Right lobe of liver (tissue), 6 donors: Measurements from ENCODE around the gene HSD17B4. TPM values are rescaled to one million over a fixed set of nuclear protein-coding genes. Genes with fewer than 3 reads are reported as not detected.
"Not testable (repeated sequence)": the region's sequence is repeated elsewhere in the genome, so short reads cannot be mapped to it uniquely, and the experiment has no call there.

Source experiments
- ATAC-seq, 4 donors: fragments of 200-7000 bp; cut with Tn5 transposase; one replicate each; pipeline ENCODE4 v1.9.1; 2020; ENCODE audit warnings: mild to moderate bottlenecking in 4 of 4, moderate library complexity in 4 of 4
- DNase-seq, 3 donors: peaks; one replicate each; pipeline ENCODE4 v3.0.0-alpha.2; 2020
- H3K27ac ChIP-seq, 3 donors: fragments of 200-600 bp; one replicate each; pipeline ENCODE4 v1.8.0; 2022
- H3K27me3 ChIP-seq, 2 donors: fragments of 200-600 bp; one replicate each; pipeline ENCODE4 v1.8.0; 2022
- H3K36me3 ChIP-seq, 4 donors: fragments of 200-600 bp; sonication (generic) in 1 of 4; one replicate each; pipeline versions ENCODE4 v1.5.1 to v1.8.0; 2017 to 2022; ENCODE audit warnings: control low read depth in 1 of 4
- H3K4me1 ChIP-seq, 4 donors: fragments of 200-600 bp; sonication (generic) in 1 of 4; one replicate each; pipeline versions ENCODE4 v1.5.1 to v1.8.0; 2017 to 2022; ENCODE audit warnings: control low read depth in 1 of 4
- H3K4me3 ChIP-seq, 3 donors: fragments of 200-600 bp; one replicate each; pipeline ENCODE4 v1.8.0; 2022
- H3K9me3 ChIP-seq, 4 donors: fragments of 200-600 bp; sonication (generic) in 1 of 4; one replicate each; pipeline versions ENCODE4 v1.5.1 to v1.8.0; 2017 to 2022; ENCODE audit warnings: control low read depth in 1 of 4
- POLR2A ChIP-seq: fragments of 450-650 bp; IDR thresholded peaks from one replicate; pipeline ENCODE4 v1.6.1; 2017; ENCODE audit warnings: antibody characterized with exemption, mild to moderate bottlenecking
- WGBS: methylation state at CpG from one replicate; pipeline ENCODE4 v1.1.6; 2018; ENCODE audit warnings: low coverage, low lambda C conversion rate; ENCODE audit not compliant: insufficient coverage; ENCODE audit errors: missing lambda C conversion rate; 5-methylcytosine and 5-hydroxymethylcytosine counted together
- intact Hi-C, 2 donors: fragments of 100-400 bp; cut with DNase I; formaldehyde crosslinking; loops; one replicate each; pipeline versions ENCODE4 v1.11.2 to v1.14.1; 2022
- total RNA-seq, 6 experiments: library from RNA; depleted of rRNA in 2 of 6; stranded (reverse); fragments of >200 nt in 2 of 6; fragmentation: NEBNext Ultra II Directional in 3 of 6; extraction: Animal tissue kit (Norgen Biotek cat#: 25700) in 3 of 6; gene quantifications; one replicate each; pipeline versions ENCODE4 v1.1.0 to v1.2.4, GENCODE V29; 2016 to 2023
- TF ChIP-seq, protein P1 (sequence below), 4 donors: fragments of 200-600 bp in 3 of 4; fragments of 450-650 bp in 1 of 4; IDR thresholded peaks; one replicate each; pipeline versions ENCODE4 v1.5.1 to v1.8.0; 2016 to 2022; ENCODE audit warnings: antibody characterized with exemption in 4 of 4, mild to moderate bottlenecking in 2 of 4
- donor health status: DM: no; HTN: yes; CAD: no.
- donor health status: DM: no; HTN: no; CAD: no.
- donor health status: DM: no; HTN: no; CAD: no.
- donor health status: DM: no; HTN: yes; CAD: no.
- donor health status: DM: no; HTN: yes; CAD: no.

HSD17B4 gene
- total RNA-seq, 6 experiments from 2014 or later: 380 to 571 (median 473) TPM

- TF ChIP-seq, protein P1, sequence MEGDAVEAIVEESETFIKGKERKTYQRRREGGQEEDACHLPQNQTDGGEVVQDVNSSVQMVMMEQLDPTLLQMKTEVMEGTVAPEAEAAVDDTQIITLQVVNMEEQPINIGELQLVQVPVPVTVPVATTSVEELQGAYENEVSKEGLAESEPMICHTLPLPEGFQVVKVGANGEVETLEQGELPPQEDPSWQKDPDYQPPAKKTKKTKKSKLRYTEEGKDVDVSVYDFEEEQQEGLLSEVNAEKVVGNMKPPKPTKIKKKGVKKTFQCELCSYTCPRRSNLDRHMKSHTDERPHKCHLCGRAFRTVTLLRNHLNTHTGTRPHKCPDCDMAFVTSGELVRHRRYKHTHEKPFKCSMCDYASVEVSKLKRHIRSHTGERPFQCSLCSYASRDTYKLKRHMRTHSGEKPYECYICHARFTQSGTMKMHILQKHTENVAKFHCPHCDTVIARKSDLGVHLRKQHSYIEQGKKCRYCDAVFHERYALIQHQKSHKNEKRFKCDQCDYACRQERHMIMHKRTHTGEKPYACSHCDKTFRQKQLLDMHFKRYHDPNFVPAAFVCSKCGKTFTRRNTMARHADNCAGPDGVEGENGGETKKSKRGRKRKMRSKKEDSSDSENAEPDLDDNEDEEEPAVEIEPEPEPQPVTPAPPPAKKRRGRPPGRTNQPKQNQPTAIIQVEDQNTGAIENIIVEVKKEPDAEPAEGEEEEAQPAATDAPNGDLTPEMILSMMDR (IDR thresholded peaks at IDR 0.05): no peak
- TF ChIP-seq POLR2A: no peak
- DNase-seq (no peak), ATAC-seq (no peak)
- Histone ChIP-seq H3K27ac (no peak overlapping the region), H3K4me1 (no peaks in the 10 kb centered on the region), H3K9me3 (no peaks in the 10 kb centered on the region), H3K4me3 (no peak overlapping the region), H3K36me3 (no peaks in the 10 kb centered on the region), H3K27me3 (no peaks in the 10 kb centered on the region)
- 76% methylated on average over 10 of the region's 13 CpGs for WGBS
- intact Hi-C loops: no loop called here
Observed at GRCh38 chr5:119445544-119445943, 6.8 kb upstream of the HSD17B4 start.

DNA sequence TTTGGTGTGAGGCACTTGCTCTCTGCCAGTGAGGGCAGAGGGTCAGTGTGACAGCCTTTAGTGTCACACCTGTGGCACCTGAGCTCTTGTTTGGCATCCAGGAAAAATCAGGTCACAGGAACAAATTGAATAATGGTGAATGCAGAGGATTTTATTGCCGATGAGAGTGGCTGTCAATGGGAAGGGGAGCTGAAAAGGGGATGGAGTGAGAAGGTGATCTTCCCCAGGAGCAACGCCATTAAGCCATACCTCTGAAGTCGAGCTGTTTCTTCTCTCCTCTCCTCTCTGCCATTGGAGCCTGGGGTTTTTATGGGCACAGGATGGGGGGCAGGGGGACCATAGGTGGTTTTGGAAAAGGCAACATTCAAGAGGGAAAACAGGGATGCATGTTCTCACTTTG, 2.4 kb upstream of the HSD17B4 start:
- TF ChIP-seq POLR2A: no peak
- TF ChIP-seq, protein P1 (IDR thresholded peaks at IDR 0.05): no peak
- no peak for ATAC-seq

GRCh38 chr5:119450627-119451026, 1.7 kb upstream of the HSD17B4 start:
- WGBS: 75% methylated on average over 2 of the region's 4 CpGs
- H3K36me3 ChIP-seq, H3K27ac ChIP-seq, H3K9me3 ChIP-seq, intact Hi-C loops, H3K27me3 ChIP-seq, DNase-seq, H3K4me3 ChIP-seq, ATAC-seq: not testable (repeated sequence)
- peaks cover 0 to 20% (median 6%) of the 10 kb centered on the region in 4 donors for H3K4me1 ChIP-seq

More for the DNA sequence above, 2.4 kb upstream of the HSD17B4 start:
- H3K27ac ChIP-seq: no peak overlapping the region
- peaks cover 0 to 13% (median 4%) of the 10 kb centered on the region in 4 donors for H3K4me1 ChIP-seq
- H3K27me3 ChIP-seq: no peaks in the 10 kb centered on the region
- no peaks in the 10 kb centered on the region for H3K36me3 ChIP-seq
- no peak overlapping the region for H3K4me3 ChIP-seq
- H3K9me3 ChIP-seq: no peaks in the 10 kb centered on the region
- 74% methylated on average over 2 of the region's 3 CpGs for WGBS
- intact Hi-C loops: no loop called here
- DNase-seq: no peak

- H3K36me3 ChIP-seq: peaks cover 0 to 3% (median 0%) of the 10 kb centered on the region in 4 donors
- no peak overlapping the region for H3K27ac ChIP-seq
- peaks cover 0 to 24% (median 6%) of the 10 kb centered on the region in 4 donors for H3K4me1 ChIP-seq
- no peak for ATAC-seq
- DNase-seq: no peak
- intact Hi-C loops: no loop called here
- H3K9me3 ChIP-seq: no peaks in the 10 kb centered on the region
- no peaks in the 10 kb centered on the region for H3K27me3 ChIP-seq
- no peak overlapping the region for H3K4me3 ChIP-seq
- TF ChIP-seq, protein P1 (IDR thresholded peaks at IDR 0.05): no peak
- TF ChIP-seq POLR2A: no peak
- 80% methylated on average over 4 of the region's 4 CpGs for WGBS
Observed at GRCh38 chr5:119451561-119451960, 736 bp upstream of the HSD17B4 start.

DNA sequence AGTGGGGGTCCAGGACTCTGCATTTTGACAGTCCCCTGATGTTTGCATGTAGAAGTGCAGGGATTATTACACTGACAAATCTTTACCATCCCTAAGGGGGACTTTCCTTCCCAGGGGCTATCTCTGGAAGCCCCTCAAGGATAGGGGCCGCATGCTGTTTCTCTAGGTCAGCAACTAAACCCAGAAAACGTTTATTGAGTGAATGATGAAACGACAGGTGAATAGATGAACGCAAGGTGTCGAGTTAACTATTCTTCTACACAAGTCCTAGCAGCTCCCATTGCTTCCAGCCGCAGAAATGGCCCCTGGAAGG, 281 bp upstream of the HSD17B4 start:
- no peaks in the 10 kb centered on the region for H3K27me3 ChIP-seq
- DNase-seq (no peak), ATAC-seq (no peak)
- no CpG with 5 or more reads among the region's 6 CpGs for WGBS
- H3K27ac ChIP-seq: peak overlapping the region in 2 of 3 donors; percentile 87 to 92
- intact Hi-C loops: no loop called here
- no peaks in the 10 kb centered on the region for H3K9me3 ChIP-seq
- peaks cover 0 to 25% (median 6%) of the 10 kb centered on the region in 4 donors for H3K4me1 ChIP-seq
- TF ChIP-seq, protein P1 (IDR thresholded peaks at IDR 0.05): no peak
- no peak for TF ChIP-seq POLR2A
- H3K4me3 ChIP-seq: peak overlapping the region; percentile 76 to 85 (median 83)
- peaks cover 0 to 7% (median 2%) of the 10 kb centered on the region in 4 donors for H3K36me3 ChIP-seq
